Activated CD8-positive, alpha-beta T cell treated with anti-CD3 and anti-CD28 coated beads for 36 hours (primary cell): ENCODE results near the gene ZWILCH. TPM values are rescaled to one million over a fixed set of nuclear protein-coding genes. Genes with fewer than 3 reads are reported as not detected.

Experiments
- ATAC-seq: fragments of 200-7000 bp; cut with Tn5 transposase; one replicate; pipeline ENCODE4 v1.10.0; 2021; ENCODE audit warnings: mild to moderate bottlenecking, moderate library complexity
- CTCF ChIA-PET: fragments of 350-600 bp; sonication (Branson Sonifier 250); formaldehyde crosslinking; loops from one replicate; lab custom pipeline; 2021; ENCODE audit warnings: antibody characterized with exemption; lab: Charles Lee
- POLR2A ChIA-PET: fragments of 350-600 bp; sonication (Branson Sonifier 250); formaldehyde crosslinking; loops from one replicate; lab custom pipeline; 2021; ENCODE audit warnings: antibody characterized with exemption; lab: Charles Lee
- DNase-seq: peaks from one replicate; pipeline ENCODE4 v3.0.0-alpha.2; 2020
- H3K27ac Mint-ChIP-seq: one replicate; pipeline ENCODE4 v1.8.0; 2021; ENCODE audit warnings: mild to moderate bottlenecking, mixed read lengths
- H3K27me3 Mint-ChIP-seq: one replicate; pipeline ENCODE4 v1.8.0; 2021; ENCODE audit warnings: mixed read lengths
- H3K36me3 Mint-ChIP-seq: one replicate; pipeline ENCODE4 v1.8.0; 2021; ENCODE audit warnings: low read depth, mixed read lengths
- H3K4me1 Mint-ChIP-seq: one replicate; pipeline ENCODE4 v1.8.0; 2021; ENCODE audit warnings: low read depth, mixed read lengths
- H3K4me3 Mint-ChIP-seq: one replicate; pipeline ENCODE4 v1.8.0; 2021; ENCODE audit warnings: mild to moderate bottlenecking, moderate library complexity, mixed read lengths
- H3K9me3 Mint-ChIP-seq: one replicate; pipeline ENCODE4 v1.8.0; 2021; ENCODE audit warnings: mixed read lengths
- CTCF ChIP-seq: fragments of 200-600 bp; IDR thresholded peaks from one replicate; pipeline ENCODE4 v1.8.0; 2022; ENCODE audit warnings: antibody characterized with exemption, mild to moderate bottlenecking
- intact Hi-C: fragments of 100-400 bp; cut with micrococcal nuclease; formaldehyde crosslinking; loops from one replicate; pipeline ENCODE4 v1.10.0; 2022
- total RNA-seq, 2 experiments: library from RNA; stranded (reverse); gene quantifications; one replicate each; pipeline ENCODE4 v1.2.3, GENCODE V29; 2021

Gene ZWILCH
- total RNA-seq, 2 experiments from 2014 or later: 29.9 to 30.2 TPM

GRCh38 chr15:66489179-66489791 is 15.8 kb upstream of the ZWILCH start:
- POLR2A ChIA-PET: interaction anchor here (1.2 to 1.5 kb wide), 4 partner anchors 9 to 15 kb away, joined by 3 to 6 read pairs (median 4); partner anchors contain the start of genes RPL4 and ZWILCH

GRCh38 chr15:66491846-66492245 is 13.3 kb upstream of the ZWILCH start:
- Mint-ChIP-seq H3K27me3 (no peaks in the 10 kb centered on the region), H3K9me3 (no peaks in the 10 kb centered on the region), H3K27ac (peak overlapping the region; percentile 57), H3K4me3 (no peak overlapping the region), H3K4me1 (peaks cover 20% of the 10 kb centered on the region), H3K36me3 (peaks cover 66% of the 10 kb centered on the region)
- CTCF ChIA-PET: interaction anchor here (0.9 to 1.5 kb wide), 3 partner anchors 17 to 112 kb away, joined by 3 read pairs; no protein-coding TSS in a partner anchor
- ATAC-seq: no peak
- POLR2A ChIA-PET: interaction anchor here (0.9 to 1.5 kb wide), 6 partner anchors 13 to 19 kb away, joined by 3 to 4 read pairs (median 3); partner anchors contain the start of gene ZWILCH
- no peak for TF ChIP-seq CTCF
- intact Hi-C loops: loop anchor here (10.0 kb wide), 1 partner anchor 137 kb away; the partner anchor contains the start of gene TIPIN
- DNase-seq: no peak

More at GRCh38 chr15:66489179-66489791, 15.8 kb upstream of the ZWILCH start:
- H3K27me3 Mint-ChIP-seq: no peaks in the 10 kb centered on the region
- no peaks in the 10 kb centered on the region for H3K9me3 Mint-ChIP-seq
- no peak for TF ChIP-seq CTCF
- CTCF ChIA-PET: interaction anchor here (1.4 kb wide), 2 partner anchors 9 to 11 kb away, joined by 3 to 11 read pairs; partner anchors contain the start of gene SNAPC5
- H3K36me3 Mint-ChIP-seq: peaks cover 50% of the 10 kb centered on the region
- intact Hi-C loops: no loop called here
- ATAC-seq (no peak), DNase-seq (no peak)
- H3K27ac Mint-ChIP-seq: peak overlapping the region; percentile 28
- H3K4me1 Mint-ChIP-seq: peaks cover 6% of the 10 kb centered on the region
- no peak overlapping the region for H3K4me3 Mint-ChIP-seq

GRCh38 chr15:66494262-66494661 is 10.9 kb upstream of the ZWILCH start:
- ChIA-PET POLR2A (interaction anchor here (1.2 to 2.1 kb wide), 4 partner anchors 8 to 139 kb away, joined by 3 to 18 read pairs (median 4); partner anchors contain the start of genes RPL4 and ZWILCH), CTCF (interaction anchor here (0.8 kb wide), 1 partner anchor 108 kb away, joined by 3 read pairs; no protein-coding TSS in a partner anchor)
- Mint-ChIP-seq H3K27ac (peak overlapping the region; percentile 55), H3K4me3 (no peak overlapping the region), H3K9me3 (no peaks in the 10 kb centered on the region), H3K4me1 (peaks cover 33% of the 10 kb centered on the region), H3K36me3 (peaks cover 73% of the 10 kb centered on the region), H3K27me3 (no peaks in the 10 kb centered on the region)
- ATAC-seq (no peak), DNase-seq (no peak)
- no peak for TF ChIP-seq CTCF
- intact Hi-C loops: loop anchor here (10.0 kb wide), 1 partner anchor 139 kb away; the partner anchor contains the start of gene TIPIN

- CTCF ChIA-PET: interaction anchor here (0.9 to 5.1 kb wide), 14 partner anchors 7 to 608 kb away, joined by 3 to 65 read pairs (median 8); partner anchors contain the start of genes MAP2K1 and TIPIN
- no peaks in the 10 kb centered on the region for H3K9me3 Mint-ChIP-seq
- peaks cover 82% of the 10 kb centered on the region for H3K36me3 Mint-ChIP-seq
- peak; percentile 9 for DNase-seq
- peak overlapping the region; percentile 92 for H3K4me3 Mint-ChIP-seq
- intact Hi-C loops: loop anchor here (5.0 to 10.0 kb wide), 3 partner anchors 110 to 205 kb away; partner anchors contain the start of genes DIS3L, MAP2K1 and TIPIN
- peaks cover 53% of the 10 kb centered on the region for H3K4me1 Mint-ChIP-seq
- no peak for TF ChIP-seq CTCF
- peak; percentile 38 for ATAC-seq
- peak overlapping the region; percentile 92 for H3K27ac Mint-ChIP-seq
- no peaks in the 10 kb centered on the region for H3K27me3 Mint-ChIP-seq
- POLR2A ChIA-PET: interaction anchor here (0.9 to 6.1 kb wide), 19 partner anchors 8 to 628 kb away, joined by 3 to 65 read pairs (median 4); partner anchors contain the start of genes DIS3L, MAP2K1, RAB11A and RPL4
These were observed 8.1 kb upstream of the ZWILCH start for GRCh38 chr15:66496951-66497501.
